AG08396 (cell line): ENCODE measurements around the gene COG5.

ENCODE experiments used
- DNase-seq: peaks from one replicate; pipeline ENCODE4 v3.0.0; 2012; ENCODE audit warnings: low spot score, mixed read lengths

The COG5 gene

GRCh38 chr7:107563775-107564552 is at the start of gene COG5, which contains the start of gene DUS4L:
TSS of gene COG5 (minus strand) at chr7:107563920. CDS start at chr7:107563896, 24 bp downstream.
TSS of gene DUS4L (plus strand) at chr7:107563971. CDS start at chr7:107567071, 3,100 bp downstream.
- peak; percentile 87 for DNase-seq

- DNase-seq, result no peak
Measured at GRCh38 chr7:107613439-107613838, 49.7 kb upstream of the COG5 start.

GRCh38 chr7:107610323-107610722 is 46.6 kb upstream of the COG5 start:
- no peak for DNase-seq

- DNase-seq, result no peak
Measured at GRCh38 chr7:107609811-107610261, 46.1 kb upstream of the COG5 start.

- DNase-seq, result no peak
Measured at GRCh38 chr7:107606303-107606702, 42.6 kb upstream of the COG5 start.

GRCh38 chr7:107605218-107605815 is 41.6 kb upstream of the COG5 start:
- no peak for DNase-seq

- no peak for DNase-seq
Measured at GRCh38 chr7:107600816-107601215, 37.1 kb upstream of the COG5 start.

GRCh38 chr7:107599262-107599661 is 35.5 kb upstream of the COG5 start:
- DNase-seq, result no peak

GRCh38 chr7:107597953-107598352 is 34.2 kb upstream of the COG5 start:
- no peak for DNase-seq

- no peak for DNase-seq
Measured at GRCh38 chr7:107597582-107597916, 33.8 kb upstream of the COG5 start.

- no peak for DNase-seq
Measured at GRCh38 chr7:107596881-107597581, 33.3 kb upstream of the COG5 start.

- DNase-seq, result peak; percentile 52
Measured at GRCh38 chr7:107594961-107595737, 31.4 kb upstream of the COG5 start.

GRCh38 chr7:107593025-107593410 is 29.3 kb upstream of the COG5 start:
- no peak for DNase-seq

GRCh38 chr7:107592361-107593024 is 28.8 kb upstream of the COG5 start:
- no peak for DNase-seq

GRCh38 chr7:107591421-107591820 is 27.7 kb upstream of the COG5 start:
- DNase-seq, result no peak

GRCh38 chr7:107588529-107589130 is 24.9 kb upstream of the COG5 start:
- DNase-seq, result no peak

- no peak for DNase-seq
Measured at GRCh38 chr7:107584716-107585115, 21.0 kb upstream of the COG5 start.

- no peak for DNase-seq
Measured at GRCh38 chr7:107582875-107583274, 19.2 kb upstream of the COG5 start.

GRCh38 chr7:107581387-107582013 is 17.8 kb upstream of the COG5 start:
- no peak for DNase-seq

GRCh38 chr7:107580716-107581383 is 17.1 kb upstream of the COG5 start:
- no peak for DNase-seq
